Measurements from ENCODE around the gene SECTM1.

SECTM1 gene

GRCh38 chr17:82287013-82287867 is 46.3 kb downstream of the SECTM1 start:
- Histone ChIP-seq H3K18ac (ENCODE audit: low read length) (no peak overlapping the region), H4K91ac (ENCODE audit: low read depth, low read length, poor library complexity) (no peak overlapping the region), H3K27me3 (ENCODE audit: control insufficient read depth in 3 of 3, insufficient read depth in 3 of 3, low read depth in 1 of 3, low read length in 3 of 3) (no peaks in the 10 kb centered on the region), H2BK12ac (ENCODE audit: low read length) (no peak overlapping the region), H3K4me2 (ENCODE audit: insufficient read depth, low read length, poor library complexity, severe bottlenecking) (no peak overlapping the region), H2AK5ac (ENCODE audit: low read depth, low read length) (no peak overlapping the region), H3K23ac (ENCODE audit: low read depth, low read length, poor library complexity) (no peak overlapping the region), H3K14ac (ENCODE audit: low read length) (peak overlapping the region; percentile 25), H3K27ac (replicated peaks; ENCODE audit: low read length) (no peak overlapping the region), H3K4me1 (ENCODE audit: control insufficient read depth in 2 of 2, insufficient read depth in 1 of 2, low read depth in 1 of 2, low read length in 2 of 2) (peaks cover 6 to 17% of the 10 kb centered on the region in 2 donors), H3K9me3 (replicated peaks in 1 of 2; ENCODE audit: control insufficient read depth in 2 of 2, insufficient read depth in 1 of 2, low read depth in 1 of 2, low read length in 2 of 2) (peaks cover 4 to 12% of the 10 kb centered on the region in 2 donors), H2BK120ac (ENCODE audit: low read depth, low read length) (no peak overlapping the region), H3K79me1 (ENCODE audit: low read depth, low read length) (no peaks in the 10 kb centered on the region), H4K8ac (ENCODE audit: low read depth, low read length) (no peak overlapping the region), H2BK15ac (ENCODE audit: low read length) (no peak overlapping the region), H3K36me3 (replicated peaks in 1 of 2; ENCODE audit: control insufficient read depth in 2 of 2, insufficient read depth in 2 of 2, low read length in 2 of 2) (no peaks in the 10 kb centered on the region), H2BK5ac (ENCODE audit: low read length) (no peak overlapping the region), H3K4ac (ENCODE audit: low read length) (no peak overlapping the region), H2AFZ (ENCODE audit: low read length) (no peak overlapping the region), H3K4me3 (ENCODE audit: low read length in 2 of 2) (no peak overlapping the region), H3K9ac (ENCODE audit: low read depth, low read length, poor library complexity) (no peak overlapping the region)
- no CpG with 5 or more reads among the region's 9 CpGs for WGBS, 2 donors (ENCODE audit: extremely low coverage in 2 of 2, insufficient read length in 2 of 2, insufficient replicate concordance in 1 of 2)
- no peak for DNase-seq (ENCODE audit: low spot score)

- Histone ChIP-seq H4K91ac (ENCODE audit: low read depth, low read length, poor library complexity) (no peak overlapping the region), H4K8ac (ENCODE audit: low read depth, low read length) (no peak overlapping the region), H3K18ac (ENCODE audit: low read length) (no peak overlapping the region), H2BK5ac (ENCODE audit: low read length) (no peak overlapping the region), H2BK15ac (ENCODE audit: low read length) (no peak overlapping the region), H2AFZ (ENCODE audit: low read length) (peak overlapping the region; percentile 74), H3K4me3 (ENCODE audit: low read length in 2 of 2) (no peak overlapping the region), H3K27ac (replicated peaks; ENCODE audit: low read length) (peak overlapping the region; percentile 54), H3K9ac (ENCODE audit: low read depth, low read length, poor library complexity) (no peak overlapping the region), H3K4me2 (ENCODE audit: insufficient read depth, low read length, poor library complexity, severe bottlenecking) (no peak overlapping the region), H3K4me1 (ENCODE audit: control insufficient read depth in 2 of 2, insufficient read depth in 1 of 2, low read depth in 1 of 2, low read length in 2 of 2) (peaks cover 10 to 15% of the 10 kb centered on the region in 2 donors), H2BK12ac (ENCODE audit: low read length) (no peak overlapping the region), H3K14ac (ENCODE audit: low read length) (no peak overlapping the region), H3K23ac (ENCODE audit: low read depth, low read length, poor library complexity) (no peak overlapping the region), H2AK5ac (ENCODE audit: low read depth, low read length) (no peak overlapping the region), H2BK120ac (ENCODE audit: low read depth, low read length) (no peak overlapping the region), H3K36me3 (replicated peaks in 1 of 2; ENCODE audit: control insufficient read depth in 2 of 2, insufficient read depth in 2 of 2, low read length in 2 of 2) (no peaks in the 10 kb centered on the region), H3K4ac (ENCODE audit: low read length) (no peak overlapping the region), H3K79me1 (ENCODE audit: low read depth, low read length) (peaks cover 2% of the 10 kb centered on the region), H3K27me3 (ENCODE audit: control insufficient read depth in 3 of 3, insufficient read depth in 3 of 3, low read depth in 1 of 3, low read length in 3 of 3) (no peaks in the 10 kb centered on the region), H3K9me3 (replicated peaks in 1 of 2; ENCODE audit: control insufficient read depth in 2 of 2, insufficient read depth in 1 of 2, low read depth in 1 of 2, low read length in 2 of 2) (peaks cover 7 to 12% of the 10 kb centered on the region in 2 donors)
- no CpG with 5 or more reads among the region's 8 CpGs for WGBS, 2 donors (ENCODE audit: extremely low coverage in 2 of 2, insufficient read length in 2 of 2, insufficient replicate concordance in 1 of 2)
- DNase-seq (ENCODE audit: low spot score) = no peak
These were observed 48.4 kb downstream of the SECTM1 start for GRCh38 chr17:82285141-82285540.

GRCh38 chr17:82283208-82283749 is 50.3 kb downstream of the SECTM1 start:
- H3K4me1 ChIP-seq (ENCODE audit: control insufficient read depth in 2 of 2, insufficient read depth in 1 of 2, low read depth in 1 of 2, low read length in 2 of 2) = peaks cover 10 to 11% of the 10 kb centered on the region in 2 donors
- H2BK12ac ChIP-seq (ENCODE audit: low read length) = peak overlapping the region; percentile 50
- peak overlapping the region; percentile 25 for H3K14ac ChIP-seq (ENCODE audit: low read length)
- H3K79me1 ChIP-seq (ENCODE audit: low read depth, low read length) = peaks cover 2% of the 10 kb centered on the region
- no peak overlapping the region for H3K9ac ChIP-seq (ENCODE audit: low read depth, low read length, poor library complexity)
- H2BK120ac ChIP-seq (ENCODE audit: low read depth, low read length) = no peak overlapping the region
- H4K8ac ChIP-seq (ENCODE audit: low read depth, low read length) = no peak overlapping the region
- H3K4ac ChIP-seq (ENCODE audit: low read length) = no peak overlapping the region
- peak overlapping the region; percentile 75 for H2BK15ac ChIP-seq (ENCODE audit: low read length)
- H3K36me3 ChIP-seq (replicated peaks in 1 of 2; ENCODE audit: control insufficient read depth in 2 of 2, insufficient read depth in 2 of 2, low read length in 2 of 2) = no peaks in the 10 kb centered on the region
- H4K91ac ChIP-seq (ENCODE audit: low read depth, low read length, poor library complexity) = no peak overlapping the region
- WGBS, 2 donors (ENCODE audit: extremely low coverage in 2 of 2, insufficient read length in 2 of 2, insufficient replicate concordance in 1 of 2) = no CpG with 5 or more reads among the region's 13 CpGs
- H2BK5ac ChIP-seq (ENCODE audit: low read length) = peak overlapping the region; percentile 72
- H3K23ac ChIP-seq (ENCODE audit: low read depth, low read length, poor library complexity) = no peak overlapping the region
- H3K4me2 ChIP-seq (ENCODE audit: insufficient read depth, low read length, poor library complexity, severe bottlenecking) = no peak overlapping the region
- H3K18ac ChIP-seq (ENCODE audit: low read length) = peak overlapping the region; percentile 62
- H2AK5ac ChIP-seq (ENCODE audit: low read depth, low read length) = peak overlapping the region; percentile 95
- H3K9me3 ChIP-seq (replicated peaks in 1 of 2; ENCODE audit: control insufficient read depth in 2 of 2, insufficient read depth in 1 of 2, low read depth in 1 of 2, low read length in 2 of 2) = peaks cover 7 to 12% of the 10 kb centered on the region in 2 donors
- no peak overlapping the region for H3K27ac ChIP-seq (replicated peaks; ENCODE audit: low read length)
- H3K27me3 ChIP-seq (ENCODE audit: control insufficient read depth in 3 of 3, insufficient read depth in 3 of 3, low read depth in 1 of 3, low read length in 3 of 3) = no peaks in the 10 kb centered on the region
- H2AFZ ChIP-seq (ENCODE audit: low read length) = no peak overlapping the region
- no peak for DNase-seq (ENCODE audit: low spot score)
- H3K4me3 ChIP-seq (ENCODE audit: low read length in 2 of 2) = no peak overlapping the region

All from neuronal stem cell (in vitro differentiated cells).